Nephron (organoid): ENCODE results near the gene TJAP1.

ENCODE experiments used
- H3K27ac Mint-ChIP-seq, 3 experiments: 2 replicates each; pipeline ENCODE4 v1.8.0; 2020; ENCODE audit warnings: mixed read lengths in 3 of 3, mild to moderate bottlenecking in 2 of 3, moderate library complexity in 1 of 3
- H3K27me3 Mint-ChIP-seq: 2 replicates; pipeline ENCODE4 v1.8.0; 2021; ENCODE audit warnings: low read depth, mild to moderate bottlenecking, moderate library complexity, mixed read lengths
- H3K36me3 Mint-ChIP-seq: 2 replicates; pipeline ENCODE4 v1.8.0; 2020; ENCODE audit warnings: low read depth, mixed read lengths
- H3K4me1 Mint-ChIP-seq: 2 replicates; pipeline ENCODE4 v1.8.0; 2020; ENCODE audit warnings: mixed read lengths
- H3K4me3 Mint-ChIP-seq, 3 experiments: 2 replicates each; pipeline ENCODE4 v1.8.0; 2020; ENCODE audit warnings: mild to moderate bottlenecking in 3 of 3, mixed read lengths in 3 of 3, moderate library complexity in 2 of 3
- H3K9me3 Mint-ChIP-seq: 2 replicates; pipeline ENCODE4 v1.8.0; 2020; ENCODE audit warnings: mixed read lengths
- CTCF ChIP-seq, 3 experiments: fragments of 200-600 bp; sonication (generic); IDR thresholded peaks; one replicate each; pipeline ENCODE4 v1.5.0; 2021; ENCODE audit warnings: antibody characterized with exemption in 3 of 3; ENCODE audit not compliant: unreplicated experiment in 3 of 3

The TJAP1 gene

GRCh38 chr6:43442935-43443334 lies 34.4 kb upstream of the TJAP1 start:
- Mint-ChIP-seq H3K27me3 (no peaks in the 10 kb centered on the region), H3K36me3 (peaks cover 16% of the 10 kb centered on the region), H3K27ac (no peak overlapping the region), H3K4me1 (peaks cover 2% of the 10 kb centered on the region), H3K9me3 (no peaks in the 10 kb centered on the region), H3K4me3 (no peak overlapping the region)
- no peak for TF ChIP-seq CTCF (IDR thresholded peaks at IDR 0.05; ENCODE audit: unreplicated experiment in 3 of 3)

GRCh38 chr6:43444036-43444435 lies 33.3 kb upstream of the TJAP1 start:
- H3K4me1 Mint-ChIP-seq, result no peaks in the 10 kb centered on the region
- H3K36me3 Mint-ChIP-seq, result peaks cover 22% of the 10 kb centered on the region
- no peaks in the 10 kb centered on the region for H3K27me3 Mint-ChIP-seq
- no peak overlapping the region for H3K4me3 Mint-ChIP-seq
- no peak for TF ChIP-seq CTCF (IDR thresholded peaks at IDR 0.05; ENCODE audit: unreplicated experiment in 3 of 3)
- H3K9me3 Mint-ChIP-seq, result no peaks in the 10 kb centered on the region
- H3K27ac Mint-ChIP-seq, result no peak overlapping the region

GRCh38 chr6:43444582-43444981 lies 32.8 kb upstream of the TJAP1 start:
- H3K27ac Mint-ChIP-seq, result no peak overlapping the region
- H3K36me3 Mint-ChIP-seq, result peaks cover 26% of the 10 kb centered on the region
- TF ChIP-seq CTCF (IDR thresholded peaks at IDR 0.05; ENCODE audit: unreplicated experiment in 3 of 3), result no peak
- no peak overlapping the region for H3K4me3 Mint-ChIP-seq
- no peaks in the 10 kb centered on the region for H3K27me3 Mint-ChIP-seq
- no peaks in the 10 kb centered on the region for H3K9me3 Mint-ChIP-seq
- no peaks in the 10 kb centered on the region for H3K4me1 Mint-ChIP-seq

- Mint-ChIP-seq H3K36me3 (peaks cover 26% of the 10 kb centered on the region), H3K4me3 (no peak overlapping the region), H3K27ac (no peak overlapping the region), H3K9me3 (no peaks in the 10 kb centered on the region), H3K27me3 (no peaks in the 10 kb centered on the region), H3K4me1 (no peaks in the 10 kb centered on the region)
- TF ChIP-seq CTCF (IDR thresholded peaks at IDR 0.05; ENCODE audit: unreplicated experiment in 3 of 3), result no peak
Measured at GRCh38 chr6:43445576-43445975, 31.8 kb upstream of the TJAP1 start.

GRCh38 chr6:43447604-43448003 lies 29.8 kb upstream of the TJAP1 start:
- Mint-ChIP-seq H3K27ac (no peak overlapping the region), H3K27me3 (no peaks in the 10 kb centered on the region), H3K36me3 (peaks cover 30% of the 10 kb centered on the region), H3K4me3 (no peak overlapping the region), H3K4me1 (no peaks in the 10 kb centered on the region), H3K9me3 (no peaks in the 10 kb centered on the region)
- no peak for TF ChIP-seq CTCF (IDR thresholded peaks at IDR 0.05; ENCODE audit: unreplicated experiment in 3 of 3)

- Mint-ChIP-seq H3K27ac (no peak overlapping the region), H3K27me3 (peaks cover 8% of the 10 kb centered on the region), H3K4me1 (no peaks in the 10 kb centered on the region), H3K36me3 (peaks cover 36% of the 10 kb centered on the region), H3K4me3 (no peak overlapping the region), H3K9me3 (no peaks in the 10 kb centered on the region)
- no peak for TF ChIP-seq CTCF (IDR thresholded peaks at IDR 0.05; ENCODE audit: unreplicated experiment in 3 of 3)
Measured at GRCh38 chr6:43448916-43449315, 28.5 kb upstream of the TJAP1 start.
